ENCODE measurements around the gene RPE. TPM values are rescaled to one million over a fixed set of nuclear protein-coding genes. Genes with fewer than 3 reads are reported as not detected.

Gene RPE
- total and polyA plus RNA-seq, 4 donors: 12.3 to 50.1 (median 19.2) TPM

- H3K9ac ChIP-seq (ENCODE audit: low read depth in 1 of 2, low read length in 2 of 2): peak overlapping the region; percentile 4 to 56
- H3K36me3 ChIP-seq (ENCODE audit: control insufficient read depth in 4 of 4, insufficient read depth in 3 of 4, low read depth in 1 of 4, low read length in 3 of 4): no peaks in the 10 kb centered on the region
- DNase-seq (ENCODE audit: low spot score): no peak
- H3K27ac ChIP-seq (ENCODE audit: low read depth in 1 of 2, low read length in 2 of 2): no peak overlapping the region
- H3K27me3 ChIP-seq (ENCODE audit: control insufficient read depth in 4 of 4, insufficient read depth in 4 of 4, low read length in 3 of 4): no peaks in the 10 kb centered on the region
- WGBS: 39% methylated on average over 2 of the region's 2 CpGs
- TF ChIP-seq FOXA2 (IDR thresholded peaks at IDR 0.05) (no peak), HNF4G (IDR thresholded peaks at IDR 0.05) (no peak), ATF3 (IDR thresholded peaks at IDR 0.05) (no peak), HNF4A (conservative IDR thresholded peaks at IDR 0.05) (no peak), RAD21 (IDR thresholded peaks at IDR 0.05) (no peak), REST (IDR thresholded peaks at IDR 0.05) (no peak), TAF1 (conservative IDR thresholded peaks at IDR 0.05) (no peak), FOXA1 (IDR thresholded peaks at IDR 0.05) (no peak), JUND (IDR thresholded peaks at IDR 0.05) (no peak), CTCF (IDR thresholded peaks at IDR 0.05; ENCODE audit: low read depth, low read length, missing input control) (no peak), YY1 (IDR thresholded peaks at IDR 0.05) (no peak), EGR1 (IDR thresholded peaks at IDR 0.05; ENCODE audit: low read depth in 2 of 2) (no peak), GABPA (IDR thresholded peaks at IDR 0.05 in 1 of 2, conservative IDR thresholded peaks at IDR 0.05 in 1 of 2) (no peak), MAX (IDR thresholded peaks at IDR 0.05) (no peak), SP1 (IDR thresholded peaks at IDR 0.05) (no peak)
- peak overlapping the region; percentile 73 to 90 (median 87) for H3K4me3 ChIP-seq (ENCODE audit: low read depth in 1 of 3, low read length in 3 of 3)
- H3K4me1 ChIP-seq (ENCODE audit: control insufficient read depth in 4 of 4, insufficient read depth in 4 of 4, low read length in 3 of 4): peaks cover 2 to 29% (median 19%) of the 10 kb centered on the region in 4 donors
- H3K9me3 ChIP-seq (ENCODE audit: control insufficient read depth in 4 of 4, low read length in 3 of 4): no peaks in the 10 kb centered on the region
Observed at GRCh38 chr2:210003359-210003758, 921 bp downstream of the RPE start.

- Histone ChIP-seq H3K4me1 (ENCODE audit: control insufficient read depth in 4 of 4, insufficient read depth in 4 of 4, low read length in 3 of 4) (peaks cover 2 to 29% (median 19%) of the 10 kb centered on the region in 4 donors), H3K36me3 (ENCODE audit: control insufficient read depth in 4 of 4, insufficient read depth in 3 of 4, low read depth in 1 of 4, low read length in 3 of 4) (peaks cover 0 to 4% (median 0%) of the 10 kb centered on the region in 4 donors), H3K27ac (ENCODE audit: low read depth in 1 of 2, low read length in 2 of 2) (no peak overlapping the region), H3K27me3 (ENCODE audit: control insufficient read depth in 4 of 4, insufficient read depth in 4 of 4, low read length in 3 of 4) (no peaks in the 10 kb centered on the region), H3K4me3 (ENCODE audit: low read depth in 1 of 3, low read length in 3 of 3) (no peak overlapping the region), H3K9me3 (ENCODE audit: control insufficient read depth in 4 of 4, low read length in 3 of 4) (no peaks in the 10 kb centered on the region), H3K9ac (ENCODE audit: low read depth in 1 of 2, low read length in 2 of 2) (no peak overlapping the region)
- DNase-seq (ENCODE audit: low spot score): no peak
- WGBS: 81% methylated on average over 2 of the region's 2 CpGs
- TF ChIP-seq FOXA1 (IDR thresholded peaks at IDR 0.05) (no peak), EGR1 (IDR thresholded peaks at IDR 0.05; ENCODE audit: low read depth in 2 of 2) (no peak), CTCF (IDR thresholded peaks at IDR 0.05; ENCODE audit: low read depth, low read length, missing input control) (no peak), YY1 (IDR thresholded peaks at IDR 0.05) (no peak), NR2F2 (IDR thresholded peaks at IDR 0.05) (no peak), ZBTB33 (IDR thresholded peaks at IDR 0.05) (no peak), HNF4A (conservative IDR thresholded peaks at IDR 0.05) (no peak), REST (IDR thresholded peaks at IDR 0.05) (no peak), RAD21 (IDR thresholded peaks at IDR 0.05) (no peak), SP1 (IDR thresholded peaks at IDR 0.05) (no peak), TAF1 (conservative IDR thresholded peaks at IDR 0.05) (no peak), FOXA2 (IDR thresholded peaks at IDR 0.05) (no peak), MAX (IDR thresholded peaks at IDR 0.05) (no peak), HNF4G (IDR thresholded peaks at IDR 0.05) (no peak)
Observed at GRCh38 chr2:210004881-210005280, 2.4 kb downstream of the RPE start.

Data from liver (tissue), 9 donors.